SU-DHL-6 (cell line): ENCODE data around the gene LIPK.

ENCODE experiments used
- CTCF ChIP-seq: fragments of 200-600 bp; sonication (generic); IDR thresholded peaks from one replicate; pipeline ENCODE4 v1.5.1; 2017; ENCODE audit warnings: antibody characterized with exemption, mild to moderate bottlenecking, low read length, moderate library complexity; ENCODE audit not compliant: insufficient read depth, poor library complexity, severe bottlenecking
- EZH2phosphoT487 ChIP-seq: fragments of 200-600 bp; sonication (generic), shearing (Covaris generic); conservative IDR thresholded peaks from 2 replicates; pipeline ENCODE4 v1.6.1; 2018; ENCODE audit warnings: mild to moderate bottlenecking, antibody characterized with exemption, low read length, moderate library complexity, mixed read lengths

- TF ChIP-seq CTCF (no peak), EZH2phosphoT487 (no peak)
Measured at GRCh38 chr10:88786032-88786770, 80.2 kb downstream of the LIPK start.
